ENCODE measurements around the gene OGFOD3. TPM values are rescaled to one million over a fixed set of nuclear protein-coding genes. Genes with fewer than 3 reads are reported as not detected.
"Not testable (repeated sequence)": the region's sequence is repeated elsewhere in the genome, so short reads cannot be mapped to it uniquely, and the experiment has no call there.

OGFOD3 gene
- total RNA-seq, 2 experiments from 2014 or later = 25.2 to 28.0 TPM

GRCh38 chr17:82371333-82372248, 46.8 kb downstream of the OGFOD3 start, which contains the start of gene UTS2R:
UTS2R (plus strand) TSS chr17:82371765; CDS start chr17:82374325, 2,560 bp downstream.
- Mint-ChIP-seq H3K9me3 (ENCODE audit: insufficient read depth) (no peaks in the 10 kb centered on the region), H3K36me3 (ENCODE audit: low read depth) (no peaks in the 10 kb centered on the region), H3K27ac (no peak within 1 kb of the TSS), H3K4me1 (ENCODE audit: low read depth) (peaks cover 7% of the 10 kb centered on the region), H3K4me3 (peak within 1 kb of the TSS; percentile 48), H3K27me3 (ENCODE audit: low read depth) (peaks cover 50% of the 10 kb centered on the region)
- POLR2A ChIA-PET = no interaction called here
- DNase-seq (no peak), ATAC-seq (no peak)
- CTCF ChIA-PET = interaction anchor here (1.1 to 1.9 kb wide), 3 partner anchors 19 to 351 kb away, joined by 4 to 5 read pairs (median 5); no protein-coding TSS in a partner anchor

- Mint-ChIP-seq H3K4me3 (peak overlapping the region; percentile 48), H3K27me3 (ENCODE audit: low read depth) (peaks cover 48% of the 10 kb centered on the region), H3K4me1 (ENCODE audit: low read depth) (peaks cover 7% of the 10 kb centered on the region), H3K36me3 (ENCODE audit: low read depth) (no peaks in the 10 kb centered on the region), H3K9me3 (ENCODE audit: insufficient read depth) (no peaks in the 10 kb centered on the region), H3K27ac (no peak overlapping the region)
- ChIA-PET CTCF (interaction anchor here (0.7 to 1.9 kb wide), 5 partner anchors 18 to 411 kb away, joined by 3 to 5 read pairs (median 4); partner anchors contain the start of gene DCXR), POLR2A (interaction anchor here (0.9 to 1.1 kb wide), 4 partner anchors 8 to 13 kb away, joined by 3 read pairs; no protein-coding TSS in a partner anchor)
- peak; percentile 35 for ATAC-seq
- DNase-seq = no peak
Measured at GRCh38 chr17:82370471-82371332, 47.7 kb downstream of the OGFOD3 start.

- H3K9me3 Mint-ChIP-seq (ENCODE audit: insufficient read depth) = no peaks in the 10 kb centered on the region
- H3K4me3 Mint-ChIP-seq = no peak overlapping the region
- ChIA-PET POLR2A (no interaction called here), CTCF (interaction anchor here (1.9 kb wide), 1 partner anchor 17 kb away, joined by 5 read pairs; no protein-coding TSS in a partner anchor)
- H3K36me3 Mint-ChIP-seq (ENCODE audit: low read depth) = no peaks in the 10 kb centered on the region
- ATAC-seq (no peak), DNase-seq (no peak)
- H3K27me3 Mint-ChIP-seq (ENCODE audit: low read depth) = peaks cover 49% of the 10 kb centered on the region
- H3K27ac Mint-ChIP-seq = no peak overlapping the region
- peaks cover 7% of the 10 kb centered on the region for H3K4me1 Mint-ChIP-seq (ENCODE audit: low read depth)
Measured at GRCh38 chr17:82369211-82369610, 49.2 kb downstream of the OGFOD3 start.

GRCh38 chr17:82367724-82368524, 50.5 kb downstream of the OGFOD3 start:
- CTCF ChIA-PET = no interaction called here
- peaks cover 46% of the 10 kb centered on the region for H3K27me3 Mint-ChIP-seq (ENCODE audit: low read depth)
- no peak overlapping the region for H3K4me3 Mint-ChIP-seq
- POLR2A ChIA-PET = no interaction called here
- peaks cover 7% of the 10 kb centered on the region for H3K4me1 Mint-ChIP-seq (ENCODE audit: low read depth)
- ATAC-seq (peak; percentile 55), DNase-seq (no peak)
- H3K27ac Mint-ChIP-seq = no peak overlapping the region
- no peaks in the 10 kb centered on the region for H3K9me3 Mint-ChIP-seq (ENCODE audit: insufficient read depth)
- no peaks in the 10 kb centered on the region for H3K36me3 Mint-ChIP-seq (ENCODE audit: low read depth)

- no peak overlapping the region for H3K27ac Mint-ChIP-seq
- peaks cover 7% of the 10 kb centered on the region for H3K4me1 Mint-ChIP-seq (ENCODE audit: low read depth)
- ChIA-PET CTCF (interaction anchor here (0.6 to 1.4 kb wide), 2 partner anchors 9 to 47 kb away, joined by 3 to 4 read pairs; no protein-coding TSS in a partner anchor), POLR2A (interaction anchor here (0.5 kb wide), 1 partner anchor 120 kb away, joined by 3 read pairs; no protein-coding TSS in a partner anchor)
- no peaks in the 10 kb centered on the region for H3K36me3 Mint-ChIP-seq (ENCODE audit: low read depth)
- no peaks in the 10 kb centered on the region for H3K9me3 Mint-ChIP-seq (ENCODE audit: insufficient read depth)
- ATAC-seq (no peak), DNase-seq (no peak)
- no peak overlapping the region for H3K4me3 Mint-ChIP-seq
- peaks cover 42% of the 10 kb centered on the region for H3K27me3 Mint-ChIP-seq (ENCODE audit: low read depth)
Measured at GRCh38 chr17:82366749-82367148, 51.6 kb downstream of the OGFOD3 start.

GRCh38 chr17:82365606-82366295, 52.6 kb downstream of the OGFOD3 start:
- ChIA-PET POLR2A (no interaction called here), CTCF (interaction anchor here (1.4 kb wide), 1 partner anchor 48 kb away, joined by 3 read pairs; no protein-coding TSS in a partner anchor)

GRCh38 chr17:82361885-82362633, 56.3 kb downstream of the OGFOD3 start:
- H3K4me1 Mint-ChIP-seq (ENCODE audit: low read depth) = peaks cover 9% of the 10 kb centered on the region
- no peak overlapping the region for H3K27ac Mint-ChIP-seq
- H3K36me3 Mint-ChIP-seq (ENCODE audit: low read depth) = peaks cover 3% of the 10 kb centered on the region
- ChIA-PET POLR2A (interaction anchor here (0.7 kb wide), 1 partner anchor 8 kb away, joined by 3 read pairs; no protein-coding TSS in a partner anchor), CTCF (interaction anchor here (1.3 to 1.4 kb wide), 2 partner anchors 9 to 193 kb away, joined by 3 read pairs; no protein-coding TSS in a partner anchor)
- no peak for DNase-seq
- H3K4me3 Mint-ChIP-seq = no peak overlapping the region
- ATAC-seq = no peak
- H3K9me3 Mint-ChIP-seq (ENCODE audit: insufficient read depth) = no peaks in the 10 kb centered on the region
- peaks cover 26% of the 10 kb centered on the region for H3K27me3 Mint-ChIP-seq (ENCODE audit: low read depth)

More at GRCh38 chr17:82365606-82366295, 52.6 kb downstream of the OGFOD3 start:
- Mint-ChIP-seq H3K27me3 (ENCODE audit: low read depth) (peaks cover 38% of the 10 kb centered on the region), H3K27ac (no peak overlapping the region), H3K36me3 (ENCODE audit: low read depth) (no peaks in the 10 kb centered on the region), H3K4me1 (ENCODE audit: low read depth) (peaks cover 3% of the 10 kb centered on the region), H3K4me3 (no peak overlapping the region), H3K9me3 (ENCODE audit: insufficient read depth) (no peaks in the 10 kb centered on the region)
- DNase-seq (no peak), ATAC-seq (no peak)

- CTCF ChIA-PET = interaction anchor here (3.9 kb wide), 1 partner anchor 55 kb away, joined by 11 read pairs; no protein-coding TSS in a partner anchor
- peaks cover 23% of the 10 kb centered on the region for H3K27me3 Mint-ChIP-seq (ENCODE audit: low read depth)
- ATAC-seq; H3K36me3 Mint-ChIP-seq (ENCODE audit: low read depth); DNase-seq; POLR2A ChIA-PET; H3K27ac Mint-ChIP-seq; H3K9me3 Mint-ChIP-seq (ENCODE audit: insufficient read depth); H3K4me1 Mint-ChIP-seq (ENCODE audit: low read depth); H3K4me3 Mint-ChIP-seq: not testable (repeated sequence)
Measured at GRCh38 chr17:82359451-82360074, 58.8 kb downstream of the OGFOD3 start.

- Mint-ChIP-seq H3K27ac (no peak within 1 kb of the TSS), H3K4me3 (no peak within 1 kb of the TSS)
- no peak for ATAC-seq
Measured at GRCh38 chr17:82358465-82359350, 59.7 kb downstream of the OGFOD3 start, which contains the start of gene TEX19. TEX19 (plus strand) TSS chr17:82359247; CDS start chr17:82362151, 2,904 bp downstream.

More at GRCh38 chr17:82358465-82359350, 59.7 kb downstream of the OGFOD3 start, which contains the start of gene TEX19:
- peaks cover 9% of the 10 kb centered on the region for H3K4me1 Mint-ChIP-seq (ENCODE audit: low read depth)
- ChIA-PET POLR2A (interaction anchor here (0.7 to 1.0 kb wide), 2 partner anchors 66 to 644 kb away, joined by 3 read pairs; no protein-coding TSS in a partner anchor), CTCF (interaction anchor here (0.7 to 3.9 kb wide), 4 partner anchors 8 to 153 kb away, joined by 4 to 11 read pairs (median 4); no protein-coding TSS in a partner anchor)
- H3K27me3 Mint-ChIP-seq (ENCODE audit: low read depth) = peaks cover 23% of the 10 kb centered on the region
- peaks cover 3% of the 10 kb centered on the region for H3K36me3 Mint-ChIP-seq (ENCODE audit: low read depth)
- peak; percentile 35 for DNase-seq
- no peaks in the 10 kb centered on the region for H3K9me3 Mint-ChIP-seq (ENCODE audit: insufficient read depth)

All from activated CD8-positive, alpha-beta T cell treated with anti-CD3 and anti-CD28 coated beads, Interleukin-2, amount 10 ng/mL, durations not matched to agents 7 days and 5 days (primary cell).